Gastrocnemius medialis (tissue), 4 donors: ENCODE measurements around the gene AP2B1. TPM values are rescaled to one million over a fixed set of nuclear protein-coding genes. Genes with fewer than 3 reads are reported as not detected.
A peak's percentile ranks its signal among the peaks of the same experiment; 100 is the strongest.

Experiments used
- ATAC-seq, 2 donors: fragments of 150-250 bp; one replicate each; pipeline ENCODE4 v1.9.1; 2016
- DNase-seq, 2 donors: peaks; one replicate each; pipeline ENCODE4 v3.0.0-alpha.2; 2019
- H3K27ac ChIP-seq, 4 donors: fragments of 200-600 bp; sonication (generic); 1 replicate in 1 of 4; 2 replicates in 3 of 4; pipeline ENCODE4 v1.5.1; 2016 to 2018; ENCODE audit warnings: mild to moderate bottlenecking in 2 of 4, moderate library complexity in 1 of 4
- H3K27me3 ChIP-seq, 3 donors: fragments of 200-600 bp; sonication (generic) in 2 of 3; 1 replicate in 1 of 3; 2 replicates in 2 of 3; pipeline versions ENCODE4 v1.5.1 to v1.6.0; 2016 to 2019; ENCODE audit warnings: mild to moderate bottlenecking in 1 of 3, moderate library complexity in 1 of 3
- H3K36me3 ChIP-seq, 2 donors: fragments of 200-600 bp; sonication (generic) in 1 of 2; one replicate each; pipeline ENCODE4 v1.5.1; 2017 to 2018
- H3K4me1 ChIP-seq, 2 donors: fragments of 200-600 bp; sonication (generic) in 1 of 2; one replicate each; pipeline ENCODE4 v1.5.1; 2016 to 2017; ENCODE audit warnings: mild to moderate bottlenecking in 2 of 2
- H3K4me3 ChIP-seq, 4 donors: fragments of 200-600 bp; sonication (generic) in 3 of 4; 1 replicate in 1 of 4; 2 replicates in 3 of 4; pipeline ENCODE4 v1.5.1; 2016 to 2019; ENCODE audit warnings: mild to moderate bottlenecking in 2 of 4
- H3K9me3 ChIP-seq, 3 donors: fragments of 200-600 bp; sonication (generic) in 2 of 3; 1 replicate in 1 of 3; 2 replicates in 2 of 3; pipeline ENCODE4 v1.5.1; 2016 to 2019
- CTCF ChIP-seq, 5 experiments: fragments of 450-650 bp in 3 of 5; fragments of 200-600 bp in 2 of 5; sonication (generic) in 2 of 5; IDR thresholded peaks in 4 of 5; conservative IDR thresholded peaks in 1 of 5; 1 replicate in 4 of 5; 2 replicates in 1 of 5; pipeline ENCODE4 v1.5.1; 2016 to 2019; ENCODE audit warnings: antibody characterized with exemption in 5 of 5, mild to moderate bottlenecking in 3 of 5, moderate library complexity in 3 of 5
- POLR2A ChIP-seq, 2 donors: fragments of 450-650 bp; IDR thresholded peaks; one replicate each; pipeline ENCODE4 v1.6.1; 2017; ENCODE audit warnings: antibody characterized with exemption in 2 of 2, mild to moderate bottlenecking in 2 of 2, moderate library complexity in 2 of 2
- in situ Hi-C, 4 donors: fragments of 200-750 bp; cut with MboI; loops; one replicate each; pipeline versions ENCODE4 v1.15.0 to v1.8.0; 2017; ENCODE audit warnings: low sequenced_read_pairs in 4 of 4
- intact Hi-C: fragments of 100-400 bp; cut with DNase I; formaldehyde crosslinking; loops from one replicate; pipeline ENCODE4 v1.15.1; 2023; ENCODE audit warnings: low total_unique reads
- total RNA-seq, 4 donors: library from RNA; depleted of rRNA; stranded (reverse); fragments of >200 nt; gene quantifications; one replicate each; pipeline versions ENCODE4 v1.1.0 to v1.2.3, GENCODE V29; 2016

AP2B1 gene
- total RNA-seq: 10 to 100 TPM; 31.3 to 48.7 (median 38.1) TPM

- TF ChIP-seq CTCF (IDR thresholded peaks at IDR 0.05 in 4 of 5, conservative IDR thresholded peaks at IDR 0.05 in 1 of 5) (peak in 2 of 5 experiments; percentile 39 to 42), POLR2A (IDR thresholded peaks at IDR 0.05) (peak; percentile 65 to 74)
- no peaks in the 10 kb centered on the region for H3K36me3 ChIP-seq
- in situ Hi-C loops (loop anchor here in 1 of 4 donors (25.0 kb wide), 1 partner anchor 950 kb away; the partner anchor contains the start of genes GGNBP2, MYO19 and PIGW), intact Hi-C loops (loop anchor here (1.0 to 5.0 kb wide), 2 partner anchors 9 to 345 kb away; partner anchors contain the start of genes PEX12 and SLFN5)
- no peaks in the 10 kb centered on the region for H3K27me3 ChIP-seq
- H3K27ac ChIP-seq: peak within 1 kb of the TSS; percentile 88 to 97 (median 92)
- ATAC-seq (peak; percentile 97 to 98), DNase-seq (peak; percentile 82 to 94)
- peaks cover 26 to 27% of the 10 kb centered on the region in 2 donors for H3K4me1 ChIP-seq
- H3K9me3 ChIP-seq: no peaks in the 10 kb centered on the region
- H3K4me3 ChIP-seq: peak within 1 kb of the TSS; percentile 78 to 96 (median 83)
These were observed at the start of gene AP2B1 for GRCh38 chr17:35587074-35587961. AP2B1 (plus strand) TSS chr17:35587322; CDS start chr17:35594031, 6,709 bp downstream.

- in situ Hi-C loops (loop anchor here in 3 of 4 donors (5.0 to 25.0 kb wide), 5 partner anchors 100 to 370 kb away; partner anchors contain the start of genes SLFN12 (in 1 of the 3) and SLFN13 (in 1 of the 3)), intact Hi-C loops (loop anchor here (2.0 to 10.0 kb wide), 2 partner anchors 365 to 393 kb away; partner anchors contain the start of genes NLE1 and UNC45B)
- DNase-seq (no peak), ATAC-seq (no peak)
- H3K4me1 ChIP-seq: peaks cover 0 to 17% of the 10 kb centered on the region in 2 donors
- no peaks in the 10 kb centered on the region for H3K27me3 ChIP-seq
- peak within 1 kb of the TSS; percentile 21 to 56 (median 39) for H3K27ac ChIP-seq
- no peaks in the 10 kb centered on the region for H3K9me3 ChIP-seq
- no peak for TF ChIP-seq CTCF (IDR thresholded peaks at IDR 0.05 in 4 of 5, conservative IDR thresholded peaks at IDR 0.05 in 1 of 5)
- TF ChIP-seq POLR2A (IDR thresholded peaks at IDR 0.05): no peak
- H3K36me3 ChIP-seq: no peaks in the 10 kb centered on the region
- no peak within 1 kb of the TSS for H3K4me3 ChIP-seq
These were observed 49.5 kb upstream of the AP2B1 start, which contains the start of gene SLFN12L for GRCh38 chr17:35537601-35538141. SLFN12L (minus strand) TSS chr17:35537678; CDS start chr17:35522364, 15,314 bp downstream.

- H3K9me3 ChIP-seq: no peaks in the 10 kb centered on the region
- peak overlapping the region in 3 of 4 donors; percentile 11 to 14 (median 12) for H3K4me3 ChIP-seq
- TF ChIP-seq CTCF (IDR thresholded peaks at IDR 0.05 in 4 of 5, conservative IDR thresholded peaks at IDR 0.05 in 1 of 5) (peak in 1 of 5 experiments; percentile 18), POLR2A (IDR thresholded peaks at IDR 0.05) (no peak)
- in situ Hi-C loops: loop anchor here (5.0 to 25.0 kb wide), 6 partner anchors 102 to 385 kb away; partner anchors contain the start of genes SLFN12 (in 1 of the 4) and SLFN13 (in 1 of the 4)
- H3K36me3 ChIP-seq: no peaks in the 10 kb centered on the region
- ATAC-seq (no peak), DNase-seq (no peak)
- peak overlapping the region in 1 of 4 donors; percentile 8 for H3K27ac ChIP-seq
- no peaks in the 10 kb centered on the region for H3K27me3 ChIP-seq
- H3K4me1 ChIP-seq: peaks cover 0 to 17% of the 10 kb centered on the region in 2 donors
- intact Hi-C loops: loop anchor here (1.0 to 10.0 kb wide), 4 partner anchors 226 to 395 kb away; partner anchors contain the start of genes NLE1, SLFN5 and UNC45B
These were observed 47.5 kb upstream of the AP2B1 start for GRCh38 chr17:35539659-35540026.

GRCh38 chr17:35540589-35541404, 46.3 kb upstream of the AP2B1 start:
- DNase-seq: peak; percentile 15 to 30
- intact Hi-C loops (loop anchor here (5.0 kb wide), 1 partner anchor 298 kb away; the partner anchor contains the start of gene SLFN5), in situ Hi-C loops (loop anchor here in 2 of 4 donors (10.0 to 25.0 kb wide), 2 partner anchors 103 to 386 kb away; partner anchors contain the start of genes SLFN12 (in 1 of the 2) and SLFN13 (in 1 of the 2))

More at GRCh38 chr17:35540589-35541404, 46.3 kb upstream of the AP2B1 start:
- ATAC-seq: peak in 1 of 2 donors; percentile 40
- Histone ChIP-seq H3K27me3 (no peaks in the 10 kb centered on the region), H3K4me3 (peak overlapping the region; percentile 26 to 39 (median 35)), H3K4me1 (peaks cover 0 to 17% of the 10 kb centered on the region in 2 donors), H3K9me3 (no peaks in the 10 kb centered on the region), H3K36me3 (no peaks in the 10 kb centered on the region), H3K27ac (peak overlapping the region; percentile 46 to 67 (median 52))
- TF ChIP-seq CTCF (IDR thresholded peaks at IDR 0.05 in 4 of 5, conservative IDR thresholded peaks at IDR 0.05 in 1 of 5) (no peak), POLR2A (IDR thresholded peaks at IDR 0.05) (no peak)
